ENCODE measurements around the gene PRKCH.

The PRKCH gene

GRCh38 chr14:61437381-61437780 is 116.0 kb downstream of the PRKCH start:
- no peak overlapping the region for H3K4me3 ChIP-seq (ENCODE audit: low read length)
- no peak for DNase-seq (ENCODE audit: low read depth, low spot score)

GRCh38 chr14:61438036-61438435 is 116.7 kb downstream of the PRKCH start:
- no peak overlapping the region for H3K4me3 ChIP-seq (ENCODE audit: low read length)
- no peak for DNase-seq (ENCODE audit: low read depth, low spot score)

- peak overlapping the region; percentile 31 for H3K4me3 ChIP-seq (ENCODE audit: low read length)
- DNase-seq (ENCODE audit: low read depth, low spot score), result no peak
These were observed 117.1 kb downstream of the PRKCH start for GRCh38 chr14:61438497-61438859.

GRCh38 chr14:61438860-61439765 is 117.7 kb downstream of the PRKCH start:
- H3K4me3 ChIP-seq (ENCODE audit: low read length), result peak overlapping the region; percentile 31
- DNase-seq (ENCODE audit: low read depth, low spot score), result no peak

GRCh38 chr14:61439779-61440418 is 118.5 kb downstream of the PRKCH start:
- H3K4me3 ChIP-seq (ENCODE audit: low read length), result peak overlapping the region; percentile 31
- no peak for DNase-seq (ENCODE audit: low read depth, low spot score)

GRCh38 chr14:61443481-61443880 is 122.1 kb downstream of the PRKCH start:
- no peak overlapping the region for H3K4me3 ChIP-seq (ENCODE audit: low read length)
- no peak for DNase-seq (ENCODE audit: low read depth, low spot score)

- H3K4me3 ChIP-seq (ENCODE audit: low read length), result peak overlapping the region; percentile 11
- peak; percentile 84 for DNase-seq (ENCODE audit: low read depth, low spot score)
These were observed 122.9 kb downstream of the PRKCH start for GRCh38 chr14:61444215-61444768.

- no peak for DNase-seq (ENCODE audit: low read depth, low spot score)
These were observed 130.1 kb downstream of the PRKCH start for GRCh38 chr14:61451491-61451890.

GRCh38 chr14:61451891-61452400 is 130.6 kb downstream of the PRKCH start:
- DNase-seq (ENCODE audit: low read depth, low spot score), result peak; percentile 52
- peak overlapping the region; percentile 33; the same call in 1 of the 2 replicates for H3K4me3 ChIP-seq (ENCODE audit: low read length)

More at GRCh38 chr14:61451491-61451890, 130.1 kb downstream of the PRKCH start:
- H3K4me3 ChIP-seq (ENCODE audit: low read length), result no peak overlapping the region

GRCh38 chr14:61452452-61452851 is 131.1 kb downstream of the PRKCH start:
- DNase-seq (ENCODE audit: low read depth, low spot score), result peak; percentile 97
- H3K4me3 ChIP-seq (ENCODE audit: low read length), result peak overlapping the region; percentile 33

GRCh38 chr14:61453103-61453767 is 131.9 kb downstream of the PRKCH start:
- DNase-seq (ENCODE audit: low read depth, low spot score), result no peak
- H3K4me3 ChIP-seq (ENCODE audit: low read length), result peak overlapping the region; percentile 33

- no peak overlapping the region for H3K4me3 ChIP-seq (ENCODE audit: low read length)
- no peak for DNase-seq (ENCODE audit: low read depth, low spot score)
These were observed 133.2 kb downstream of the PRKCH start for GRCh38 chr14:61454545-61454944.

GRCh38 chr14:61455351-61455750 is 134.0 kb downstream of the PRKCH start:
- H3K4me3 ChIP-seq (ENCODE audit: low read length), result no peak overlapping the region
- DNase-seq (ENCODE audit: low read depth, low spot score), result peak; percentile 70

GRCh38 chr14:61456720-61457119 is 135.3 kb downstream of the PRKCH start:
- no peak overlapping the region for H3K4me3 ChIP-seq (ENCODE audit: low read length)
- peak; percentile 79 for DNase-seq (ENCODE audit: low read depth, low spot score)

GRCh38 chr14:61458766-61459165 is 137.4 kb downstream of the PRKCH start:
- DNase-seq (ENCODE audit: low read depth, low spot score), result no peak
- no peak overlapping the region for H3K4me3 ChIP-seq (ENCODE audit: low read length)

GRCh38 chr14:61459229-61459628 is 137.8 kb downstream of the PRKCH start:
- no peak overlapping the region for H3K4me3 ChIP-seq (ENCODE audit: low read length)
- no peak for DNase-seq (ENCODE audit: low read depth, low spot score)

GRCh38 chr14:61460063-61460462 is 138.7 kb downstream of the PRKCH start:
- DNase-seq (ENCODE audit: low read depth, low spot score), result no peak

GRCh38 chr14:61460718-61461611 is 139.6 kb downstream of the PRKCH start:
- no peak overlapping the region for H3K4me3 ChIP-seq (ENCODE audit: low read length)
- peak; percentile 74 for DNase-seq (ENCODE audit: low read depth, low spot score)

More at GRCh38 chr14:61460063-61460462, 138.7 kb downstream of the PRKCH start:
- H3K4me3 ChIP-seq (ENCODE audit: low read length), result no peak overlapping the region

Measured in Jurkat, Clone E6-1 (cell line).